NCI-H2029 (cell line): ENCODE measurements around the gene ADRA1B.

Experiments
- DNase-seq: peaks from one replicate; lab custom pipeline; 2025; lab: John Stamatoyannopoulos, UW

The ADRA1B gene

DNA sequence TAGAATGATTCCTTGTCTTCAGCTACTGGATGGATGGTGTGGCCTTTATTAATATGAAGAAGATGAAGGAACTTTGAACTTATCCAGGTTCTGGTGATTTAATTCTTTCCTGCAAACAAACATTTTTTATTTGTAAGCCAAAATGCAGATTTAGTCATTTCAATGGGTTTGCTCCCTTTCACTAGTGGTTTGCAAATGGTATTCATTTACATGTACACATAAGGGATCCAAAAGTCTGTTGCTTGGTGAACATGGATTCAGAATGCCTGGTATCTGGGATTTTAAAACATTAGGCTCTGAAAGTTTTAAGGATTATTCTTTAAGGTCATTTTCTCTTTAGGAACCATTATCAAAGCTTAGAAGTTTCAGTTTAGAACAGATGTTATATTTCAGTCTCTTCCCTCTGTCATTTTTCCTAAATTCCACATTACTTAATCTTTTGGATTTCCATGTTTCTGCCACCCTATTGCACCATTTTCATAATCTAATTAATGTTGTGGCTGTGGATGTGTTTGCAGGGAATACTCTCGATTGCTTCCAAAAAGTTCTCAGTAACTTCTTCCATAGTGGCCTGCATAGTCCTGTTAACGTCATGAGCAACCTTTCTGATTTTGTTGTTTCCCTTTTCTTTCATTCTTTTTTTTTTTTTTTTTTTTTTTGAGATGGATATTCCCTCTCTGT lies 102.8 kb downstream of the ADRA1B start:
- DNase-seq: no peak

DNA sequence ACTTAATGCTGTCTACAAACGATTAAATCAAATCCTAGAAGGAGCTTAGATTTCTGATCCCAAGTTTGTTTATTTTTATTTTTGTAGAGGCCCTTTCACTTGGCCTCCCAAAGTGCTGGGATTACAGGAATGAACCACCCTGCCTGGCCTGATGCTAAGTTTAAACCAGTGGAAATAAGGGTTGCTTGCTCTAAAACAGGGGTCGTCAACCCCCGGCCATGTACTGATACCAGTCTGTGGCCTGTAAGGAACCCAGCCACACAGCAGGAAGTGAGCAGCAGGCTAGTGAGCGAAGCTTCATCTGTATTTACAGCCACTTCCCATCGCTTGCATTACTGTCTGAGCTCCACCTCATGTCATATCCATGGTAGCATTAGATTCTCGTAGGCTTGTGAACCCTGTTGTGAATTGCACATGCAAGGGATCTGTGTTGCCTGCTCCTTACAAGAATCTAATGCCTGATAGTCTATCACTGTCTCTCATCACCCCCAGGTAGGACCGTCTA lies 104.0 kb downstream of the ADRA1B start:
- no peak for DNase-seq

DNA sequence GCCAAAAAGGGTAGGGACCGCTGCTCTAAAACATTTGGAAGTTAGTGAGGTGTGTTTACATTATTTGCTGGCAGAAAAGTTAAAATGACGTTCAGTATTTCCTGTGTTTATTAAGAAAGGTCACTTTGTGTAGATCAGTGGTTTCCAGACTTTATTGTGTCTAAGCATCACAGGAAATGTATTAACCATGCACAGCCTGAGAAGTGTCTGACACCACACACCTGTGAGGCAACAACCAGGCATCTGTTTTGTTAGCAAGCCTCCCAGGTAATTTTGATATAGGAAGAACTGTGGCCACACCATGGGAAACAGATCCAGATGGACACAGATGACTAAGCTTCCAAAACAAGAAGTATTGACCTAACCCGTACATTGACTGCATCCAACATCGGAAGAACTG lies 104.7 kb downstream of the ADRA1B start:
- no peak for DNase-seq

DNA sequence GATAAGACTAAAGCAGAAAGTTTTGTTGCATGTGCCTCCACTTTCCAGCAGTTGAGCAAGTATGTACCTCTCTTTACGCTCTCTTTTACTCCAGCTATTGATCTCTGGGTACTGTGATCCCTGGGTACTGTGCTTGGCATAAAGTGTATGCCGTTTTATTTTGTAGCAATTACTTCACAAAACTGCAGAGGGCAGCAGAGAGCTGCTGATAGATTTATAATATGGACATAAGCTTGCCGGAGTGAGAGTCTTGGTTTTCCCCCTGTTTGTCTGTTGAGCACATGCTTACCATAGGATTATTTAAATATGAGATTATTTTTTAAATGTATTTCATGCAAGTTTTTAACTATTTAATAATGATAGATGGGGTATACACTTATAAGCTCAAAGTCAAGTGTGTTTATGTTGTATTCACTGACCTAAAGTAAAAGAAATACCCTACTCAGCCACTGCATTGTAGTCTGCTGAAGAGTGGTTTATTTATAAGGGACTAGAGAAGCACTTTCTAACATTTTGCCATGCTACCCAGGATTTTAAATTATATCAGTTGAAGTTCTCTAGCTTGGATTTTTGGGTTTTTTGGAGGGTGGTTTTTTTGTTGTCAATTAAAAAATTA lies 105.7 kb downstream of the ADRA1B start:
- DNase-seq: peak; percentile 39
